ENCODE data around the gene PLCB1.

DNA sequence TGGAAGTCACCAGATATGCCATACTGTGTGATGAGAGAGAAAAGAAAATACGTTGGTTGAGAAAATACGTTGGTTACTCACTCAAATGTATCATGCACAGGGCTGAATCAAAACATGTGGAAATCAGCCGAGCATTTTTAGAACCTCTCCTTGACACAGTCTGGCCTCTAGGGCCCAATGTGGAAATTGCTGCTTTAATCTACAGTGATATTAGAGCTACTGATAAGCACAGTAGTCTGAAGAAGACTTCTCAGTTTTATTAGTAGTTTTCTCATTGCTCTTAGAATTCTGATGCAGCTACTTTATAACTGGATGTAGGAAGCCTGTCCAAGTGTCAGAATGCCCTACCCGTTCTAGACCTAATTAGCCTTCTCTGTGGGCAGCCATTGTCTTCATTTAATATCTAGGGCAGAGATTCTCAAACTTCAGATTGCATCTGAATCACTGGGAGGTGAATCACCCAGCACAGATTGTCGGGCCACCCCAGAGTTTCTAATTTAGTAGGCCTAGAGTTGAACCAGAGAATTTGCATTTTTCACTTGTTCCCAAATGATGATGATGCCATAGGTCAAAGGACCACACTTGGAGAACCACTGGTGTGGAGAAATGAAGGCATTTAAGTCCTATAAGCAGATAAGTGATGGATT, 229.1 kb downstream of the PLCB1 start:
- TF ChIP-seq, protein P1, sequence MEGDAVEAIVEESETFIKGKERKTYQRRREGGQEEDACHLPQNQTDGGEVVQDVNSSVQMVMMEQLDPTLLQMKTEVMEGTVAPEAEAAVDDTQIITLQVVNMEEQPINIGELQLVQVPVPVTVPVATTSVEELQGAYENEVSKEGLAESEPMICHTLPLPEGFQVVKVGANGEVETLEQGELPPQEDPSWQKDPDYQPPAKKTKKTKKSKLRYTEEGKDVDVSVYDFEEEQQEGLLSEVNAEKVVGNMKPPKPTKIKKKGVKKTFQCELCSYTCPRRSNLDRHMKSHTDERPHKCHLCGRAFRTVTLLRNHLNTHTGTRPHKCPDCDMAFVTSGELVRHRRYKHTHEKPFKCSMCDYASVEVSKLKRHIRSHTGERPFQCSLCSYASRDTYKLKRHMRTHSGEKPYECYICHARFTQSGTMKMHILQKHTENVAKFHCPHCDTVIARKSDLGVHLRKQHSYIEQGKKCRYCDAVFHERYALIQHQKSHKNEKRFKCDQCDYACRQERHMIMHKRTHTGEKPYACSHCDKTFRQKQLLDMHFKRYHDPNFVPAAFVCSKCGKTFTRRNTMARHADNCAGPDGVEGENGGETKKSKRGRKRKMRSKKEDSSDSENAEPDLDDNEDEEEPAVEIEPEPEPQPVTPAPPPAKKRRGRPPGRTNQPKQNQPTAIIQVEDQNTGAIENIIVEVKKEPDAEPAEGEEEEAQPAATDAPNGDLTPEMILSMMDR (IDR thresholded peaks at IDR 0.05): peak in 3 of 6 experiments; percentile 16 to 30 (median 20)
- no peak for TF ChIP-seq POLR2A (IDR thresholded peaks at IDR 0.05)

Measured in Peyer's patch (tissue), 4 donors.